ENCODE data around the gene ADIG.

GRCh38 chr20:38584099-38584763 is 3.2 kb downstream of the ADIG start:
- no peak for TF ChIP-seq CTCF (IDR thresholded peaks at IDR 0.05)
- TF ChIP-seq EP300 (IDR thresholded peaks at IDR 0.05) = no peak
